Measurements from ENCODE around the gene OSBPL10.
"Not testable (repeated sequence)": the region's sequence is repeated elsewhere in the genome, so short reads cannot be mapped to it uniquely, and the experiment has no call there.

The OSBPL10 gene

DNA sequence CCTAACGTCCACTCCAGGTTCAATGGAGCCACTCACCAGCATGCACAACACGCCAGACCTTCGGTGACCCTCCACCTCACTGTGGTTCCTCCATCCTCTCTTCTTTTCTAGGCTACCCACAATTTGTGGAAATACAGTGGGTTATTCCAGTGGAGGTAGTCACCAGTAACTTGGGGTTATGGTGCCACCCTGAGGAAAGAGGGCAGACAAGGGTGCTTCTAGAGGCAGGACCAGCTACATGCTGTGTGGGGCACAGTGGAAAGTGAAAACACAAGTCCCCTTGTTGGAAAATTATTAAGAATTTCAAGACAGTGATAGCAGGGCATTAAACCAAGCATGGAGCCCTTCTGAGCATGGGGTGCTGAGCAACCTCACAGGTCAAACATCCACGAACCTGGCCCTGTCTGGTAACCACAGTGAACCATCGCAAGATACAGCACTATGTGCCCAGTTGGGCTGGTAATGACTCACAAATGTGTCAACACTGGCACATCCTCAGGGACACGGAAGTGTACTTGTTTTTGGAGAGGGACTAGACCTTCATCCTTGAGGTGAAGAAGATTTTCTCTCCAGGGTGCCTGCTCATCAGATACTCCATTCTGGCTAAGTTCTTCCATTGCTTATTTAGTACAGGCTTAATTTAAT lies 281.6 kb downstream of the OSBPL10 start:
- DNase-seq (ENCODE audit: low spot score) = no peak

DNA sequence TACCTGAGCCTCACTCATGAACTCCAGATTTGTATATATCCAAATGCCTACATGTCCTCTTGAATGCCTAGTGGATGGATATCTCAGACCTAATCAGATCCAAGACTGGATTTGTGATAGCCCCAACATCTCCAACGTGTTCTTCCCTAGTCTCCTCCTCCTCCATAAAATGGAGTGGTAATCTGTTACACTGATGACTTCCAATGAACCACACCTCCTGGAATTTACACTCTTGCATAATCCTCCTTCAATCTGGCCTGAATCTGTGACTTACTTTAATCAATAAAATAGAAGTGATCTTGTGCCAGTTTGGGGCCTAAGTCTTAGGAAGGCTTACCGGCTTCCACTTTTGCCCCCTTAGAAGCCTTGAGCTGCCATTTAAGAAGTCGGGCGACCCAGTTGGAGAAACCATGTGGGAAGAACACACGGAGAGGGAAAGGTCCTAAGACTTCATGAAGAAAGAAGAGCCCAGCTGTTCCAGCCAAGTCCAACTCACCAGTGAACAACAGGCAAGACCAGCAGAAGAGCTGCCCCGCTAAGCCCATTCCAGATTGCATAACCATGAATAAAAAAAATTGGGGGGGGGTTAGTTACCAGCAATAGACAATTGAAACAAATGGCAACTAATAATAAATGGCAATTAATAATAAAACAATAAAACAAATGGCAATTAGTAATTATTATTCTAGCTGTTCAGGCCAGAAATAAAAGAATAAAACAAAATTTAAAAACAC lies 284.1 kb downstream of the OSBPL10 start:
- DNase-seq (ENCODE audit: low spot score) = no peak

DNA sequence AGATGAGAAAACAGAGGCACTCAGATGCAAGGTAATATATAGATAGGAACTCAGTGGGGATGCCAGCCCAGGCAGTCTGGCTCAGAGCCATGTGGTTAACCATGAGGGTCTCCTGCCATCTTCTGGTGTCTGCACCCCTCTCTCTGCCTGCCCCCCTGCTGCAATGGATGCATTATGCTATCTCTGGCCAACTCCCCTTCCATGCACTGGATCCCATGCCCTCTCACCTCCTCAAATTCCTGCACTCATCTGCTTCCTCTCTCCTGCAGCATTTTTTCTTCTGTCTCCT lies 285.1 kb downstream of the OSBPL10 start:
- no peak for DNase-seq (ENCODE audit: low spot score)

DNA sequence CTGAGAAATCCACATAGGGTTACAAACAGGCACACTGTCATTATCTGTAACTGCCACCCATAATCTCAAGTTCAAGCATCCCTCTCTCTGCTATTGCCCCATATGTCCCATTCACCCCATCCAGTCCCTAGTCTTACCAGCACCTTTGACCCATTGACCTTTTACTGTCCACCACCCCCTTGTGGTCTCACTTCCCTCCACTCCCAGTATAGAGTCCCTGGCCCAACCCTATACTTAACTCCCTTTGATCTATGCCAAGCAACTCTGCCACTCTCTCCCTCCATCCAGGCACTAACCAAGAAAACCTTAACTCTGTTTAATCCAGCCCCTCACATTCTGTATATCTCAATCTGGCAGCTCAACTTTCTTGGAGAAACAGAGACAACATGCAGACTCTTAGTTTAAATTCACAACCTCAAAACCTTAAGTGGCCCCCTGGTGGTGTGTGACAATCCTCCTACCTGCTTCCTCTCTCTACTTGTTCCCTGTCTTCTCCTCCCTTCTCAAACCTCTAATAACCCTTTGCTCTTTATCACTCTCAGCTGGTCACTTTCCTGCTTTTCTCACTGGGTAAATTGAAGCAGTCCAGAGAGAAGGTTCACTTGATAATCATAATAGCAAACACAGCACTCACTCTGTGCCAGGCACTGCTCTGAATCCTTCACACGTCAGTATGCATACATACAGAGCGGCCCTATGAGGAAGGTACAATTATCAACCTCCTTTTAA lies 285.6 kb downstream of the OSBPL10 start:
- DNase-seq (ENCODE audit: low spot score) = no peak

DNA sequence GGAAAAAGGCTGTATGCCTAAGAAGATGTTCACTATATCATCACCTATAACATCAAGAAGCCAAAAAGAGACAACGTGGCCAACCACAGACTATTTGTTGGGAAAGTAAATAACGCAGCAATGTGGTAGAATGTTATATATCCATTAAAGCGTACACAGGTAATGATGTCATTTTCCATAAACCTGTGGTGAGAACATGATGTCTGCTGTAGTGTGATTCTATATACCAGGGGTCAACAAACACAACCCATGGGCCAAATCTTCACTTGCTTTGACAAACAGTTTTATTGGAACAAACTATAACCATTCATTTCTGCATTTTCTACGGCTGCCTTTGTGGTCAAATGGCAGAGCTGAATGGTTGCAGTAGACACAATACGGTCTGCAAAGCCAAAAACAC lies 287.7 kb downstream of the OSBPL10 start:
- DNase-seq (ENCODE audit: low spot score) = no peak

DNA sequence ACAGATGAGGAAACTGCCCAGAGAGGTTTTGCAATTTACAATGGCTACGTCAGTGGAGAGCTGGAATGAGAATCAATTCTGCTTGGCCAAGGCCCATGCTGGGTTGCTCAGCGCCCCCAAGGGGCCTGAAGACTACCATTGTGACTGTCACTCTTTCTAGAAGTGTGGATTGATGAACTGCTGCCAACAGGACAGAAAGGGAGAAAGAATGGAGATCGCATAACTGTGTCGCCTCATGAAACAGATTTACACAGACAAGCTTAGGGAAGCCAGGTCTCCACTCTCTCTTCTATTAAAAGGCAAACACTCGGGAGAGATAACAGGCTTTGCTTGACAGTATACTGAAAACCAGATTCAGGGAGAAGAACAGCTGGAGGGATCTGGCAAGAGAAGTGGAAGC lies 288.3 kb downstream of the OSBPL10 start:
- no peak for DNase-seq (ENCODE audit: low spot score)

DNA sequence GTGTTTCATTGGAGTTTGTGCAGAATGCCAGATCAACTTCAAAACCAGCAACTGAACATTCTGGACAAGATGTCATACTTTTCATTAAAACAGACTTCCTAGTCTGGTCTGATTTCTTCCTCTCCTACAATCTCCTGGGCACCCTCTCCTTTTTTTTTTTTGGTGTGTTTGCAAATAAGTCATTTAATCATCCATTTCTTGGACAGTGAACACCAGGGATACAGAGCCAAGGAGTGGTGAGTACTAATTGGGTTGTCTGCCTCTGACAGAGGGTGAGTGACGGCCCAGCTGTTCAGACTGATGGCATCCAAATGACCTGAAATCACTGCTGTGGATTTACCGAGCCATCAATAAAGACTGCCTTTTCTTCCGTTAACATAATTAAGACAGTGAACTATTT lies 290.3 kb downstream of the OSBPL10 start:
- no peak for DNase-seq (ENCODE audit: low spot score)

DNA sequence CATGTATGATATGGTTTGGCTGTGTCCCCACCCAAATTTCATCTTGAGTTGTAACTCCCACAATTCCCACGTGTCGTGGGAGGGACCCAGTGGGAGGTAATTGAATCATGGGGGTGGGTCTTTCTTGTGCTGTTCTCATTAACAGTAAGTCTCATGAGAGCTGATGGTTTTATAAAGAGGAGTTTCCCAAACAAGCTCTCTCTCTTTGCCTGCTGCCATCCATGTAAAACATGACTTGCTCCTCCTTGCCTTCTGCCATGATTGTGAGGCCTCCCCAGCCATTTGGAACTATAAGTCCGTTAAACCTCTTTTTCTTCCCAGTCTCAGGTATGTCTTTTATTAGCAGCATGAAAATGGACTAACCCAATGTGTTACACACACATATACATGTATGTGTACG lies 291.5 kb downstream of the OSBPL10 start:
- not testable (repeated sequence) for DNase-seq (ENCODE audit: low spot score)

DNA sequence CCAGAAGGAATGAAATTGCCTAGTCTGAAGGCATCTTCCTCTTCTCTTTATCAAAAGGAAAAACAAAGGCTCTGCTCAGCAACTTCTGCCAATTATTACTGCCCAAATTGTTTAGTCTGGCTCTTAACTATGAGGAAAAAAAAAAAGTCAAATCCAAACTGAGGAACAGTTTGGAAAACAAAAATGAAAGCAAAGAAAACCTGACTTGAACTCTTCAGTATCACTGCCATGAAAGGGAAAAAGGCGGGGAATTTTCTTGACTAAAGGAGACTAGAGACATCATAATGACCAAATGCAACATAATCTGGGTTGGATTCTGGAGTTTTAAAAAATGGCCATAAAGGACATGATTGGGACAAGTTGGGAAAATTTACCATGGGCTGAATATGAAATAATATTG lies 292.1 kb downstream of the OSBPL10 start:
- DNase-seq (ENCODE audit: low spot score) = no peak

DNA sequence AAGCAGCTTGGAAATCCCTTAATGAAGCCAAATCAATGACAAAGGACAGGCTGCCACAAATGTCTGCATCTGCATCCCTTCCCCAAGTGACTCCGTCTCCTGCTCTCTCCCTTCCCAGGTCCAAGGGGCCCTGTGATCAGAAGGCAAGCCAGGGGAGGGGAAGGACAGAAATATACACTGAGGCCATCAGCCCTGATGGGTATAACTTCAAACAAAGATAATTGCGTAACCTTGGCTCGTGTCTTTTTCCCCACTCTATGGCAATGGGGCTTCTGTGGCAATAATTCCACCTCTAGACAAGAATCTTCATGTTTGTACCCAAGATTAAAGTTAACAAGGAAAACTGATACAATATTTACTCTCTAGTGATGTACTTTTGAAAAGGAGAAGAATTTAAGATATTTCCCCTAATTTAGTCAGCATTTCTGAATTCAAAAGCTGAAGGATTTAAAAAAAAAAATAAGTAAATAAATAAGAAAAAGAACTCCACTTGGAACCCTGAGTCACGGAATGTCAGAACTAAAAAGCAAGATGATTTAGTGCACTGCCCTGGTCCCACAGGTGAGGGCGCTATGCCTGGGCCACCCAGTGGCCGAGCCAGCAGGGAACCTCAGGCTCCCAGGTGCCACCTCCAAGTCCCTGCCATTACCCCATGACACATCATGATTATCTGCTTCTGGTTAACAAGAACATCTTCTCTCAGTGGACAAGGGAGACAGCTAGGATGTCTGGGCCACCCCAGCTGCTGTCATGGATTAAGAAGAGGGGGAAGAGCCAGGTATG lies 293.9 kb downstream of the OSBPL10 start:
- no peak for DNase-seq (ENCODE audit: low spot score)

DNA sequence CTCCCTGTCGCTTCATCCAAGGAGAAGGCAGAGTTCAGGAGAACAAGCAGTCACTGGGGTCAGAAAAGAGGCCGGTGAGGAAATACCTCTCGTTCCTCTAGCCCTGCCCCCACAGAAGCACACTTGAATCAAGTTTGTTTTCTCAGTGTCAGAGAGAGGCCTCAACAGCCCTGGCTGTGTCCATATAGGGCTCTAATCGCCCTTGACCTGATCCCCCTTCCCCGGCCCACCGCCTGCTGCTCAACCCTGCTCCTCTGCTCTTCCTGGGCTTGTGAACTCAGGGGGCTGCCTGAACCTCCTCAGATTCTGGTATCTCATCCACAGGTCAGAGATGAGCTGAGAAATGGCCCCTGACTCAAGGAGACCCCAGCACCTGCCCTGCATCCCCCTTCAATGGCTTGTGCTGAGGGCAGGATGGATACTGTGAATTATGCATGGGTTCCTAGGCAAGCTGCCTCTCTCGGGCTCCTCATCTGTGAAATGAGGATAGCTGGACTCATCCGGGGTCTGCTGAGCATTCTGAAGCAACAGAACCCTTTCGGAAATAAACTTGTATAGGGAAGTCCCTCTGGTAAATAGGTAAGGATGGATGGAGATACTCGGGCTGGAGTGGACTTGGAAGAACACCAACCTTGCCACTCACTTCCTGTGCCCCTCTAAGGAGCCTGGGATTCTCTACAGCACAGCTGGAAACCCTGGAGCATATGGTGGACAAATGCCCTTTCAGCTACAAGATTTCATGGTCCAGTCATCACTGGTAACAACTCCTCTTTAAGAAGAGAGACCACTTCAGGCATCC lies 300.8 kb downstream of the OSBPL10 start:
- no peak for DNase-seq (ENCODE audit: low spot score)

DNA sequence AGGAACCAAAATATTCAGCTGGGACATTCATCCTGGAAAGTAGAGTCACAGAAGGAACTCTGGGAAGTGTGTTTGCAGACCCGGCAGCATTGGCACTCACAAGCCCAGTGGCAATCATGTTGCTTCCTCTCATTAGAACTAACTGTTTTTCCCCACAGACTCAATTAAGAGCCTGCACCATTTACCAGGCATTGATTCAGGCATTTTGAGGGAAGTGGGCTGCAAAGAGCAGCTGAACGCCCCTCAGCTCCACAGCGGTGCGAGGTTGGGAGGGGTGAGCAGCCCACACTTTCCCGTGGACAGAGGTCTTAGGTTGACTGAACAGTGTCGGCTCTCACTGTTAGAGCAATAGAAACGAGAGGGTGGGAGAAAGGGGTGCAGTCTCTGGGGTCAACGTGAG lies 304.5 kb downstream of the OSBPL10 start:
- no peak for DNase-seq (ENCODE audit: low spot score)

DNA sequence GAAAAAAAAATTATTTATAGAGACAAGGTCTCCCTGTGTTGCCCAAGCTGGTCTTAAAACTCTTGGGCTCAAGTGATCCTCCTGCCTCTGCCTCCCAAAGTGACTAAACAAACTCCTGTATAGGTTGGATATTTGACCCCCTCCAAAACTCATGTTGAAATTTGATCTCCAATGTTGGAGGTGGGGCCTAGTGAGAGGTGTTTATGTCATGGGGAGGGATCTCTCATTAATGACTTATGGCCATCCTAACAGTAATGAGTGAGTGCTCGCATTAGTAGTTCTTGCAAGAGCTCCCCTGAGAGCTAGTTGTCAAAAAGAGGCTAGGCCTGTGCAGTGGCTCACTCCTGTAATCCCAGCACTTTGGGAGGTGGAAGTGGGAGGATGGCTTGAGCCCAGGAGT lies 307.1 kb downstream of the OSBPL10 start:
- no peak for DNase-seq (ENCODE audit: low spot score)

DNA sequence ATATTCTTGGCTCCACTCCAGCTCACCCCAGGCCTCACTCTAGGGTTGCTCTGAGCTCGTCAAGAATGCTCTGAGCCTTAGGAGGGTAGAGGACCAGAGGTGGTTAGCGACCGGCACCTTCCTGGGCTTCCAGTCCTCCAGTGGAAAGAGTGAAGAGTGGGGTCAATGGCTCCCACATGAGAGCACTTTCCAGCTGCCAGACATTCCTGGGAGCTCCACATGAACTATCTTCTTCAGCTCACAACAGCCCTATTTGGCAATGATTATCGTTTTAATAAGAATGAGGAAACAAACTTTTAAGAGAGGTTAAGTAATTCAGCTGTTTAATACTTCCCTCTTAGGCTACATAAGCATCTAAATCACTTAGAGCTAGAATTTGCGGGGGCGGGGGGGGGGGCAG lies 309.1 kb downstream of the OSBPL10 start:
- DNase-seq (ENCODE audit: low spot score) = no peak

DNA sequence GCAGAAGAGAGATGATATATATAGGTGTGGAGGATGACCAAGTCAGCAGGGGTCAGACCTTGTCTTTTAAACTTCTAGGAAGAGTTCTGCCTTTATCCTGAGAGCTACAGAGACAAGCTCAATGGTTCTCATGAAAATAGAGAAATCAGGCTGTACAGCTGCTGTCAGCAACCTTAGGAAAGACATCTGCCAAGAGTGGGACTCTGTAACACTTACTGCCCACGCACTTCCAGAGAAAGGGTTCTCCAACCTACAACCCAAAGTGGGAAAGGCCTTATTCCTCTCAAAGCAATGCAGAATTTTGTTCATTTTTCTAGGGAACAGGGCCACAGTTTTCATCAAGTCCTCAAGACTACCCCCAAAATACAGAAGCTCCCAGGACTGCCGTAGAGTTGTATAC lies 309.6 kb downstream of the OSBPL10 start:
- DNase-seq (ENCODE audit: low spot score) = no peak

DNA sequence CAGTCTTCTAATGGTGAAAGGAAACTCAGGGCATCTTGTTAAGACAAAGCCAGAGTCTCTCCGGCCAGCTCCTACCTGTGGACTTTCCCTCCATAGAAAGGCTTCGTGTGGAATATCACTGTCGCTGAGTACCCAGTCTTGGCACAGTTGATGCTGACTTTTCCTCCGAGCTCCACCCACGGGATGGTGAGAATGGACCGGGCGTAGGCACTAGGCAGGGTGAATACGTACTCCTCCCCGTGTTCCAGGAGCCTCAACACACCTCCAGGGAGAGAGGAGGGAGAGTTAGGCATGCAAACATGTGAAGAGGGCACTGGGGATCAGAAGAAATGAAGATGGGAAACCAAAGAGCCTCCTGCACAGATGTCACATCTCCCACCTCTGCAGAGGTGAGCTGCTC lies 310.3 kb downstream of the OSBPL10 start:
- DNase-seq (ENCODE audit: low spot score) = no peak

DNA sequence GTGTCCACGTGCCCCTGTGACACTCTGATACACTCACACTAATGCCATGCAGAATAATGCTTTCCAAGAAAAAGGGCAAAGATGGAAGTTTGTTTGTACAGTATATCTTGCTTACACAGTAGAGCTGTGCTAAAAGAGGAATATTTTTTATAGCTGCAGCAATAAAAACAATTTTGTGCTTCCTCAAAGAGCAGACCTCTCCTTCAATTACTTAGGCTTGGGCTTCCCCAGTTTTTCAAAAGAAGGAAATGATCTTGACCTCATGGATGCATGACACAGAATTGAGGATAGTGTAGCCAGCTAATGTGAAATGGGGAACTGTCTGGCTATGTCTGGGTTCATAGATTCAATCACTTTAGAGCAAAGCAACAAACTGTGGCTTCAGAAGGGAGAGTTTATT lies 310.9 kb downstream of the OSBPL10 start:
- no peak for DNase-seq (ENCODE audit: low spot score)

DNA sequence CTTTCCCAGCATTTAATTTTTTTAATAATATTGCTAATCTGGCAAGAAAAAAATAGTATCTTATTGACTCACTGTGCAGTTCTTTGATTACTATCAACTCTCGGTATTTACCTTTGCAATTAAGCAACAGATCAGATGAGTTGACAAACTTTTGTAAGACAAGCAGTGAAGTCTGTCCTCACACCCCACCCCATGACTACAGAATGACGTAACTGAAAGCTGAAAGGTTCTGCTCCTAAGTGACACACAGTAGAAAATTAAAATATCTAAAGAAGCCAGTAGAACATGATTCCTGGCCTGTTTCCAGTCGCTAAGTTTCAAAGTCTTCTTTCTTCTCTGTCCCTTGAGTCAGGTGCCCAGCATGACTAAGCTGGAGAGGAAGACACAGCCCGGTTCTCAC lies 312.8 kb downstream of the OSBPL10 start:
- peak; percentile 59 for DNase-seq (ENCODE audit: low spot score)

DNA sequence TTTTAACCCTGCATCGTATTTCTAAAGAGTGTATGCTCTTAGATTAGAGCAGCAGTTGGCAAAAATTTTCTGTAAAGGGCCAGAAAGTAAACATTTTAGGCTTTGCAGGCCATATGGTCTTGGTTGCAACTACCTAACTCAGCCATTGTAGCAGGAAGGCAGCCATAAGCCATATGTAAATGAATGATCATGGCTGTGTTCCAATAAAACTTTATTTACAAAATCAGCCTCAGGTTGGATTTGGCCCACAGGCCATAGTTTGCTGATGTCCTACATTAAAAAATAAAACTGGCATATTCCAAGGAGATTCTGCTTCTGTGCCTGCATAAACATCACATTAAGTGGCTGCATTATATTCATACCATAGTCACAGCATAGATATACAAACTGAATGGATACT lies 313.5 kb downstream of the OSBPL10 start:
- no peak for DNase-seq (ENCODE audit: low spot score)

DNA sequence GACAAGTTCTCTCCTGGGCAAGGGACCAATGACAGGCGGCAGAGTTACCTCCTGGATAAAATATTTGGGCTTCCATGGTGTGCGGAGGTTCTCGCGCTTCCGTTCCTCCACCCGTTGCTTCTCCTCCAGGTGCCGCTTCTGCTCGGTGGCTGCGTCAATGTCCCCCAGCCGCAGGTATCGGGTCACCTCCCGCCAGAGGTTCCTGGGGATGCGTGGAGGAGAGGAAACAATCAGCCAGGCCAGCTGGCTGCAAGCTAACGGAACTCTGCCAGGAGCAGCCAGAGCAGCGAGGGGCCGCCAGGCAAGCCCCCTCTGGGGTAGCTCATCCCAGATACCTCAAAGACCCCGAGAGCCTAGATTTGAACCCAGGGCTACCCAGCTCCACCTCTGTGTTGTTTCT lies 317.0 kb downstream of the OSBPL10 start:
- DNase-seq (ENCODE audit: low spot score) = no peak

DNA sequence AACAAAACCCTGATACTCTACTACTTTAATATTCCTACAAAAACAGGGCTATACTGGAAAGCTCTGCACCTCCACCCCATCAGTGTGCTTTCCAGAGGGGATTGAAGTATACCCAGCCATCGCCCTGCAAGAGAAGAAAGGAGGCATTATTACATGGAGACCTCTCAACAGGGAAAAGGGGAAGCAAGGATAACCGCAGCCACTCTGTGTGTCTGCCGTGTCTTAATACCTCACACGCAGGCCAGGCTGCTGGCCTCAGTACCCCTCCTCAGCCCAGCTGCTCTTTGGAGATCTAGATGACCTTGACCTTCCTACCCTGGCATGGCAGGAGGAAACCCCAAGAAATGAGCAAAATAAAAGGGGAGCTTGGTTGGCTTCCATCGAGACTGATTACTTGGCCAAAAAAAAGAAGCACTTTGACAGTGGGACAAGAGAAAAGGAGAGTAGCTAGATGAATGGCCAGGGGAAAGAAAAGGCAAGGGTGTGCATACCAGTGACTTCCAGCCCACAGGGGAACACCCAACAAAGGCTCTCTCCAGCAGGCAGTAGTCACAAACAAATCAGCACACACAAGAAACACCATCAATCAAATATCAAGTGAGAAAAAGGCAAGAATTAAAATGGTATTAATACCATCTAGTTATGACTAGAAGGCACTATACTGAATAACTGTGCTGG lies 318.9 kb downstream of the OSBPL10 start:
- DNase-seq (ENCODE audit: low spot score) = no peak

All from HuH-7.5 (cell line).